Neural crest cell (in vitro differentiated cells): ENCODE results near the gene ASB2. TPM values are rescaled to one million over a fixed set of nuclear protein-coding genes. Genes with fewer than 3 reads are reported as not detected.

Source experiments
- DNase-seq: peaks from one replicate; pipeline ENCODE4 v3.0.0; 2021; ENCODE audit warnings: low read depth, mixed read lengths, low spot score
- H3K27ac Mint-ChIP-seq: one replicate; pipeline ENCODE4 v1.8.0; 2021; ENCODE audit warnings: mild to moderate bottlenecking, mixed read lengths; ENCODE audit not compliant: unreplicated experiment
- H3K27me3 Mint-ChIP-seq: 2 replicates; pipeline ENCODE4 v1.8.0; 2021; ENCODE audit warnings: low read depth, mild to moderate bottlenecking, mixed read lengths
- H3K36me3 Mint-ChIP-seq: 2 replicates; pipeline ENCODE4 v1.8.0; 2021; ENCODE audit warnings: low read depth, mild to moderate bottlenecking, mixed read lengths
- H3K4me1 Mint-ChIP-seq: 2 replicates; pipeline ENCODE4 v1.8.0; 2021; ENCODE audit warnings: mixed read lengths
- H3K4me3 Mint-ChIP-seq: one replicate; pipeline ENCODE4 v1.8.0; 2021; ENCODE audit warnings: mild to moderate bottlenecking, mixed read lengths
- H3K9me3 Mint-ChIP-seq: 2 replicates; pipeline ENCODE4 v1.8.0; 2021; ENCODE audit warnings: mixed read lengths
- total RNA-seq: library from RNA; stranded (reverse); gene quantifications from 2 replicates; pipeline ENCODE4 v1.2.1, GENCODE V29; 2021
- TF ChIP-seq, protein P1 (sequence below): fragments of 200-600 bp; sonication (generic); conservative IDR thresholded peaks from 2 replicates; pipeline ENCODE4 v1.5.0; 2021; ENCODE audit warnings: antibody characterized with exemption, mild to moderate bottlenecking

Gene ASB2
- total RNA-seq, 1 donor from 2014 or later = 3.5 TPM

DNA sequence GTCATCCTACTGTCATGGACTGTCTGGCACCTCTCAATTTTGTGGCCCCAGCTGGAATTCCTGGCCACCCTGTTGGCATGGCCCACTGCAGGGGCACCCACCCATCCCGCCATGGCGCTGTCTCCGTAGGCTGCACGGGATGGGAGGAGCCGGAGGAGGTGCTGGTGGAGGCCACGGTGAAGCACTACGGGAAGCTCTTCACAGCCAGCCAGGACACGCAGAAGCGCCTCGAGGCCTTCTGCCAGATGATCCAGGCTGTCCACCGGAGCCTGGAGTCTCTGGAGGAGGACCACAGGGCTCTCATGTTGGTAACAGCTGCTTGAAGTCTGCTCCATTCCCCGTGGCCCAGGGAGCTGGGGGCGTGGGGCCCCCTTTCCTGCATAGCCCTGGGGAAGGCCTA lies 24.6 kb upstream of the ASB2 start:
- peaks cover 7% of the 10 kb centered on the region for H3K4me1 Mint-ChIP-seq
- TF ChIP-seq, protein P1, sequence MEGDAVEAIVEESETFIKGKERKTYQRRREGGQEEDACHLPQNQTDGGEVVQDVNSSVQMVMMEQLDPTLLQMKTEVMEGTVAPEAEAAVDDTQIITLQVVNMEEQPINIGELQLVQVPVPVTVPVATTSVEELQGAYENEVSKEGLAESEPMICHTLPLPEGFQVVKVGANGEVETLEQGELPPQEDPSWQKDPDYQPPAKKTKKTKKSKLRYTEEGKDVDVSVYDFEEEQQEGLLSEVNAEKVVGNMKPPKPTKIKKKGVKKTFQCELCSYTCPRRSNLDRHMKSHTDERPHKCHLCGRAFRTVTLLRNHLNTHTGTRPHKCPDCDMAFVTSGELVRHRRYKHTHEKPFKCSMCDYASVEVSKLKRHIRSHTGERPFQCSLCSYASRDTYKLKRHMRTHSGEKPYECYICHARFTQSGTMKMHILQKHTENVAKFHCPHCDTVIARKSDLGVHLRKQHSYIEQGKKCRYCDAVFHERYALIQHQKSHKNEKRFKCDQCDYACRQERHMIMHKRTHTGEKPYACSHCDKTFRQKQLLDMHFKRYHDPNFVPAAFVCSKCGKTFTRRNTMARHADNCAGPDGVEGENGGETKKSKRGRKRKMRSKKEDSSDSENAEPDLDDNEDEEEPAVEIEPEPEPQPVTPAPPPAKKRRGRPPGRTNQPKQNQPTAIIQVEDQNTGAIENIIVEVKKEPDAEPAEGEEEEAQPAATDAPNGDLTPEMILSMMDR = no peak
- H3K27me3 Mint-ChIP-seq = peaks cover 19% of the 10 kb centered on the region
- no peak for DNase-seq
- H3K36me3 Mint-ChIP-seq = no peaks in the 10 kb centered on the region
- H3K27ac Mint-ChIP-seq = no peak overlapping the region
- H3K4me3 Mint-ChIP-seq = no peak overlapping the region
- no peaks in the 10 kb centered on the region for H3K9me3 Mint-ChIP-seq

DNA sequence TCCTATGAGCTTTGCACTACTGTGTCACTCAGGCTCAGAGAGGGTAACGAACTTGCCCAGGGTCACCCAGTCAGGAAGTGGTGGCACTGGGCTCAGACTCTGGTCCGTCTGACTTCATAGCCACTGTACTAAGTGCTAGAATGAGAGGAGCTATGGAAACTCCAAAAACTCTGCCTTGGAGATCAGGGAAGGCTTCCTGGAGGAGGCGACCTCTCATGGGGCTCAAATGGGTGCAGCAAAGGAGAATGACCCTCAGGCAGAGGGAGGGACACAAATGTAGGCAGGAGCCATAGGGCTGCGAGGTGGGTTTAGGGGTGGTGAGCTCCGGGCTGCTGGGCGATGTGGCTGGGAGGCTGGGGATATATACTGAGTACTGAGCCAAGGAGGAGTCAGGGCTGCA lies 23.9 kb upstream of the ASB2 start:
- Mint-ChIP-seq H3K36me3 (no peaks in the 10 kb centered on the region), H3K9me3 (no peaks in the 10 kb centered on the region), H3K27me3 (peaks cover 17% of the 10 kb centered on the region), H3K27ac (peak overlapping the region; percentile 14), H3K4me3 (no peak overlapping the region), H3K4me1 (peaks cover 7% of the 10 kb centered on the region)
- TF ChIP-seq, protein P1 = no peak
- DNase-seq = no peak

DNA sequence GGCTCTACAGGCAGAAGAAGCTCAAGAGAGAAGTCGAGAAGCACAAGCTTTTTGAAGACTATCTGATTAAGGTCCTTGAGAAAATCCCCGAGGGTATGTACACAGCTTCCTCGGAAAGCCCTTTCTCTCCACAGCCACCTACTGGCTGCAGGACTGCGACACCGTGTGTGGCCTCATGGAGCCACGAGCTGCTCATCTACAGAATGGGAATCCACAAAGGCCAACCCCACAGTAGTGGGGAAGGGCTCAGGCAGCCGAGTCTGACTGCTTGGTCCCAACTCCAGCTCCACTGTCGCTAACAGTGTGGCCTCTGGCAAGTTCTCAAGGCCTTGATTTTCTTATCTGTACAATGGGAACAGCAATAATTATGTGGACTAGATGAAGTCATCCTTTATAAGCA lies 23.2 kb upstream of the ASB2 start:
- Mint-ChIP-seq H3K4me1 (peaks cover 7% of the 10 kb centered on the region), H3K27me3 (peaks cover 11% of the 10 kb centered on the region), H3K4me3 (no peak overlapping the region), H3K27ac (no peak overlapping the region), H3K36me3 (no peaks in the 10 kb centered on the region), H3K9me3 (no peaks in the 10 kb centered on the region)
- no peak for DNase-seq
- TF ChIP-seq, protein P1 = no peak

DNA sequence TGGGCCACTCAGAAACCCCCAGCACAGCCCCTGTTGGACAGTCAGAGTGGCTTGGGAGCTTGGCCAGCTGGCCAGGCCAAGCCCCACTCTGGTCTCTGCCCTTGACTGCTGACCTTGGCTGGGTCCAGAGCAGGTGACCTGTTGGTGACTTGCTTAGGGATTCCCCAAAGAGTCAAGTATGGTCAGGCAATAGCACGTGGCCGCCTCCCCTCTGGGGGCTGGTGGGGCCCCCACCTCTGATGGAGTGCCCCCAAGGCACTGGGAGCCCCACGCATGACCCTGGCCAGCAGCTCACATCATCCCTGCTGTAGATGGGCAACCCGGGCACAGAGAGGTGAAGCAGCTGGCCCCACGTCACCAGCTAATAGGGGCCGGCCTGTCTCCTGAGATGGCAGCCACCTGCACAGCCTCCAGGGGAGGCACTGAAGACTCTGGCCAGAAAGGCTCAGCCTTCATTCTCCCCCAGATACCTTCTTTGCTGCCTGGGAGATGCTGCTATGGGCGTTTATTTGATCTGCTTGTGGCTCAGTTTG lies 22.6 kb upstream of the ASB2 start:
- no peak overlapping the region for H3K27ac Mint-ChIP-seq
- H3K4me3 Mint-ChIP-seq = no peak overlapping the region
- no peaks in the 10 kb centered on the region for H3K9me3 Mint-ChIP-seq
- H3K4me1 Mint-ChIP-seq = peaks cover 7% of the 10 kb centered on the region
- TF ChIP-seq, protein P1 = no peak
- no peak for DNase-seq
- no peaks in the 10 kb centered on the region for H3K36me3 Mint-ChIP-seq
- H3K27me3 Mint-ChIP-seq = peaks cover 11% of the 10 kb centered on the region

DNA sequence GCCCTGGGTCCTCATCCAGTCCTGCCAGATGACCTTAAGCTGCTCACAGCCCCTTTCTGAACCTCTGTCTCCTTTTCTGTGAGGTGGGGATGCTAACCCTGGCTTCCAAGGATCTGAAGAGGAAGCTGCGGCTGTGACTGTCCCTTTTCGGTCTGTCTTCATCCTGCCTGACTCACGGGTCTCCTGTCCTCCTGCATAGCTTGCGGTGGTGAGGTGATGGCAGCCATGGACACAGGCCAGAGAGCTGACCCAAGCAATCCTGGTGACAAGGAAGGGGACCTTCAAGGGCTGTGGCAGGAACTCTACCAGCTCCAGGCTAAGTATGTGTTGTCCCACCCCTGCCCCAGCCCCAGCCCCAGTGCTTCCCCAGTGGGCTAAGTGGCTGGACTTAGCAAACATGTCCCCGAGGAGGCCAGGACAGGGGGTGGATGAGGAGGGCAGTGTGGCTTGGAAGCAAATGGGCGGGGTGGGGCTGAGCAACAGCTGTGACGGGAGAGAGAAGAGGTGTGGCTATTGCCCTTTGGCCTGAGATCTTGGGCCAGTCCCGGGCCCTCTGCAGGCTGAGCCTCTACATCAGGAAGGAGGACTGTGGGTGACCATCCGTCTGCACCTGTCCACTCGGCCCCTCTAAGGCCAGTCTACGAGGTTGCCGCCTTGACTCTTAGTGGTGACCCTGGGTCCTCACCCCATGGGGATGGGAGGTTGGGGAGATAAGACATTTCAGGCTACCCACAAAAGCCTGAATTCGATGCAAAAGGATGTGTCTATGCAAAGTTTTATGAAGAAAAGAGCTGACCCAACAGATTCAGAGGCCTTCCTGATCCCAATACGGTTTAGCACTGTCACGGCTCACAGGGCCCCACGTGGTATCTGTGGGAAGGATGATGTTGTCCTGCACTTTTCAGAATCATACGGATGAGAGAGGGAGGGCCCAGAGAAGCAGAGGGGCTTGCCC lies 21.8 kb upstream of the ASB2 start:
- Mint-ChIP-seq H3K27me3 (peaks cover 7% of the 10 kb centered on the region), H3K27ac (no peak overlapping the region), H3K9me3 (no peaks in the 10 kb centered on the region), H3K4me1 (peaks cover 7% of the 10 kb centered on the region), H3K36me3 (no peaks in the 10 kb centered on the region), H3K4me3 (no peak overlapping the region)
- TF ChIP-seq, protein P1 = no peak
- DNase-seq = no peak
